SH-SY5Y (cell line): ENCODE data around the gene HSCB.

ENCODE experiments used
- GATA2 ChIP-seq: IDR thresholded peaks from 2 replicates; pipeline ENCODE4 v1.6.1; 2011; ENCODE audit warnings: mild to moderate bottlenecking, low read depth, low read length
- GATA3 ChIP-seq: IDR thresholded peaks from 2 replicates; pipeline ENCODE4 v1.6.1; 2011; ENCODE audit warnings: low read depth, mild to moderate bottlenecking, low read length, moderate library complexity

GRCh38 chr22:28791124-28791523 is 49.3 kb downstream of the HSCB start:
- TF ChIP-seq GATA2 (no peak), GATA3 (no peak)
